ENCODE measurements around the gene ZNF804A.

ZNF804A gene

DNA sequence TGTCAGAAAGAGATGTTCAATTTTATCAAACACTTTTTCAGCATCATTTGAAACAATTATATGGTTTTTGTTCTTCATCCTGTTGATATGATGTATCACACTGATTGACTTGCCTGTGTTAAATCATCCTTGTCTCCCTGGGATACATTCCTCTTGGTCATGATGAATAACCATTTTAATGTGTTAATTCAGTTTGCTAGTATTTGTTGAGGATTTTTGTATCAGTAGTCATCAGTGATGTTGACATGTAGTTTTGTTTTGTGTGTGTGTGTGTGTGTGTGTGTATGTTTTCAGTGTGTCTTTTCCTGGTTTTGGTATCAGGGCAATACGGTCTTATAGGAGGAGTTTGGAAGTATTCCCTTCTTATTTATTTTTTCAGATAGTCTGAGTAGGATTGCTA is 325.4 kb downstream of the ZNF804A start:
- TF ChIP-seq, protein P1, sequence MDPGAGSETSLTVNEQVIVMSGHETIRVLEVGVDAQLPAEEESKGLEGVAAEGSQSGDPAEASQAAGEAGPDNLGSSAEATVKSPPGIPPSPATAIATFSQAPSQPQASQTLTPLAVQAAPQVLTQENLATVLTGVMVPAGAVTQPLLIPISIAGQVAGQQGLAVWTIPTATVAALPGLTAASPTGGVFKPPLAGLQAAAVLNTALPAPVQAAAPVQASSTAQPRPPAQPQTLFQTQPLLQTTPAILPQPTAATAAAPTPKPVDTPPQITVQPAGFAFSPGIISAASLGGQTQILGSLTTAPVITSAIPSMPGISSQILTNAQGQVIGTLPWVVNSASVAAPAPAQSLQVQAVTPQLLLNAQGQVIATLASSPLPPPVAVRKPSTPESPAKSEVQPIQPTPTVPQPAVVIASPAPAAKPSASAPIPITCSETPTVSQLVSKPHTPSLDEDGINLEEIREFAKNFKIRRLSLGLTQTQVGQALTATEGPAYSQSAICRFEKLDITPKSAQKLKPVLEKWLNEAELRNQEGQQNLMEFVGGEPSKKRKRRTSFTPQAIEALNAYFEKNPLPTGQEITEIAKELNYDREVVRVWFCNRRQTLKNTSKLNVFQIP (CRISPR knock-in tag; IDR thresholded peaks at IDR 0.05; ENCODE audit: borderline replicate concordance, low read depth) = no peak
- TF ChIP-seq CSDC2 (CRISPR knock-in tag; IDR thresholded peaks at IDR 0.05) (no peak), ISL1 (CRISPR knock-in tag; IDR thresholded peaks at IDR 0.05) (no peak), ZFP30 (CRISPR knock-in tag; IDR thresholded peaks at IDR 0.05) (no peak), ZNF70 (CRISPR knock-in tag; IDR thresholded peaks at IDR 0.05) (no peak)
- no peak for ATAC-seq

DNA sequence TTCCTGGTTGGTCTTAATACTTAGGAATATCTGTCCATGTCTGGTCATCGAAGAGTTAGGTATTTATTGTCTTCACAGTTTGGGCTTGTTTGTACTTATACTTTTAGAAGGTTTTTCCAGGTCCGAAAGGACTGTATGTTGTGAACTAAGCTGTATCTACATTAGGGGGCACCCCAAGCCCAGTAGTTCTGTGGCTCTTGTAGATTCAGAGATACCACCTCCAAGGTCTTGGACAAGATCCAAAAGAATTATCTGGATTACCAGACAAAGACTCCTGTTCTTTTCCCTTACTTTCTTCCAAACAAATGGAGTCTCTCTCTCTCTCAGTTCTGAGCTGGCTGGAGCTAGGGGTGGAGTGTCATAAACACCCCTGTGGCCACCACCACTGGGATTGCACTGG is 328.7 kb downstream of the ZNF804A start:
- no peak for ATAC-seq
- TF ChIP-seq GLIS3 (CRISPR knock-in tag; IDR thresholded peaks at IDR 0.05) (no peak), ZC3H10 (CRISPR knock-in tag; IDR thresholded peaks at IDR 0.05) (no peak), ZNF565 (CRISPR knock-in tag; conservative IDR thresholded peaks at IDR 0.05; ENCODE audit: low read depth) (no peak), OSR1 (CRISPR knock-in tag; IDR thresholded peaks at IDR 0.05) (no peak), ISL1 (CRISPR knock-in tag; IDR thresholded peaks at IDR 0.05) (no peak), RARB (CRISPR knock-in tag; IDR thresholded peaks at IDR 0.05) (no peak), TCF4 (CRISPR knock-in tag; IDR thresholded peaks at IDR 0.05; ENCODE audit: borderline replicate concordance) (no peak), SNAI2 (CRISPR knock-in tag; IDR thresholded peaks at IDR 0.05) (no peak), ARNTL (CRISPR knock-in tag; IDR thresholded peaks at IDR 0.05; ENCODE audit: borderline replicate concordance, low read depth) (no peak), PPARA (CRISPR knock-in tag; IDR thresholded peaks at IDR 0.05; ENCODE audit: borderline replicate concordance) (no peak), BACH2 (CRISPR knock-in tag; IDR thresholded peaks at IDR 0.05; ENCODE audit: borderline replicate concordance) (no peak)
- TF ChIP-seq, protein P2, sequence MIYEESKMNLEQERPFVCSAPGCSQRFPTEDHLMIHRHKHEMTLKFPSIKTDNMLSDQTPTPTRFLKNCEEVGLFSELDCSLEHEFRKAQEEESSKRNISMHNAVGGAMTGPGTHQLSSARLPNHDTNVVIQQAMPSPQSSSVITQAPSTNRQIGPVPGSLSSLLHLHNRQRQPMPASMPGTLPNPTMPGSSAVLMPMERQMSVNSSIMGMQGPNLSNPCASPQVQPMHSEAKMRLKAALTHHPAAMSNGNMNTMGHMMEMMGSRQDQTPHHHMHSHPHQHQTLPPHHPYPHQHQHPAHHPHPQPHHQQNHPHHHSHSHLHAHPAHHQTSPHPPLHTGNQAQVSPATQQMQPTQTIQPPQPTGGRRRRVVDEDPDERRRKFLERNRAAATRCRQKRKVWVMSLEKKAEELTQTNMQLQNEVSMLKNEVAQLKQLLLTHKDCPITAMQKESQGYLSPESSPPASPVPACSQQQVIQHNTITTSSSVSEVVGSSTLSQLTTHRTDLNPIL (CRISPR knock-in tag; IDR thresholded peaks at IDR 0.05; ENCODE audit: low read depth) = no peak
- TF ChIP-seq, protein P3, sequence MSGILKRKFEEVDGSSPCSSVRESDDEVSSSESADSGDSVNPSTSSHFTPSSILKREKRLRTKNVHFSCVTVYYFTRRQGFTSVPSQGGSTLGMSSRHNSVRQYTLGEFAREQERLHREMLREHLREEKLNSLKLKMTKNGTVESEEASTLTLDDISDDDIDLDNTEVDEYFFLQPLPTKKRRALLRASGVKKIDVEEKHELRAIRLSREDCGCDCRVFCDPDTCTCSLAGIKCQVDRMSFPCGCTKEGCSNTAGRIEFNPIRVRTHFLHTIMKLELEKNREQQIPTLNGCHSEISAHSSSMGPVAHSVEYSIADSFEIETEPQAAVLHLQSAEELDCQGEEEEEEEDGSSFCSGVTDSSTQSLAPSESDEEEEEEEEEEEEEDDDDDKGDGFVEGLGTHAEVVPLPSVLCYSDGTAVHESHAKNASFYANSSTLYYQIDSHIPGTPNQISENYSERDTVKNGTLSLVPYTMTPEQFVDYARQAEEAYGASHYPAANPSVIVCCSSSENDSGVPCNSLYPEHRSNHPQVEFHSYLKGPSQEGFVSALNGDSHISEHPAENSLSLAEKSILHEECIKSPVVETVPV (CRISPR knock-in tag; IDR thresholded peaks at IDR 0.05) = no peak
- TF ChIP-seq, protein P4, sequence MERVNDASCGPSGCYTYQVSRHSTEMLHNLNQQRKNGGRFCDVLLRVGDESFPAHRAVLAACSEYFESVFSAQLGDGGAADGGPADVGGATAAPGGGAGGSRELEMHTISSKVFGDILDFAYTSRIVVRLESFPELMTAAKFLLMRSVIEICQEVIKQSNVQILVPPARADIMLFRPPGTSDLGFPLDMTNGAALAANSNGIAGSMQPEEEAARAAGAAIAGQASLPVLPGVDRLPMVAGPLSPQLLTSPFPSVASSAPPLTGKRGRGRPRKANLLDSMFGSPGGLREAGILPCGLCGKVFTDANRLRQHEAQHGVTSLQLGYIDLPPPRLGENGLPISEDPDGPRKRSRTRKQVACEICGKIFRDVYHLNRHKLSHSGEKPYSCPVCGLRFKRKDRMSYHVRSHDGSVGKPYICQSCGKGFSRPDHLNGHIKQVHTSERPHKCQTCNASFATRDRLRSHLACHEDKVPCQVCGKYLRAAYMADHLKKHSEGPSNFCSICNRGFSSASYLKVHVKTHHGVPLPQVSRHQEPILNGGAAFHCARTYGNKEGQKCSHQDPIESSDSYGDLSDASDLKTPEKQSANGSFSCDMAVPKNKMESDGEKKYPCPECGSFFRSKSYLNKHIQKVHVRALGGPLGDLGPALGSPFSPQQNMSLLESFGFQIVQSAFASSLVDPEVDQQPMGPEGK (CRISPR knock-in tag; IDR thresholded peaks at IDR 0.05; ENCODE audit: borderline replicate concordance) = no peak
- TF ChIP-seq, protein P5, sequence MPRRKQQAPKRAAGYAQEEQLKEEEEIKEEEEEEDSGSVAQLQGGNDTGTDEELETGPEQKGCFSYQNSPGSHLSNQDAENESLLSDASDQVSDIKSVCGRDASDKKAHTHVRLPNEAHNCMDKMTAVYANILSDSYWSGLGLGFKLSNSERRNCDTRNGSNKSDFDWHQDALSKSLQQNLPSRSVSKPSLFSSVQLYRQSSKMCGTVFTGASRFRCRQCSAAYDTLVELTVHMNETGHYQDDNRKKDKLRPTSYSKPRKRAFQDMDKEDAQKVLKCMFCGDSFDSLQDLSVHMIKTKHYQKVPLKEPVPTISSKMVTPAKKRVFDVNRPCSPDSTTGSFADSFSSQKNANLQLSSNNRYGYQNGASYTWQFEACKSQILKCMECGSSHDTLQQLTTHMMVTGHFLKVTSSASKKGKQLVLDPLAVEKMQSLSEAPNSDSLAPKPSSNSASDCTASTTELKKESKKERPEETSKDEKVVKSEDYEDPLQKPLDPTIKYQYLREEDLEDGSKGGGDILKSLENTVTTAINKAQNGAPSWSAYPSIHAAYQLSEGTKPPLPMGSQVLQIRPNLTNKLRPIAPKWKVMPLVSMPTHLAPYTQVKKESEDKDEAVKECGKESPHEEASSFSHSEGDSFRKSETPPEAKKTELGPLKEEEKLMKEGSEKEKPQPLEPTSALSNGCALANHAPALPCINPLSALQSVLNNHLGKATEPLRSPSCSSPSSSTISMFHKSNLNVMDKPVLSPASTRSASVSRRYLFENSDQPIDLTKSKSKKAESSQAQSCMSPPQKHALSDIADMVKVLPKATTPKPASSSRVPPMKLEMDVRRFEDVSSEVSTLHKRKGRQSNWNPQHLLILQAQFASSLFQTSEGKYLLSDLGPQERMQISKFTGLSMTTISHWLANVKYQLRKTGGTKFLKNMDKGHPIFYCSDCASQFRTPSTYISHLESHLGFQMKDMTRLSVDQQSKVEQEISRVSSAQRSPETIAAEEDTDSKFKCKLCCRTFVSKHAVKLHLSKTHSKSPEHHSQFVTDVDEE (CRISPR knock-in tag; IDR thresholded peaks at IDR 0.05) = no peak

DNA sequence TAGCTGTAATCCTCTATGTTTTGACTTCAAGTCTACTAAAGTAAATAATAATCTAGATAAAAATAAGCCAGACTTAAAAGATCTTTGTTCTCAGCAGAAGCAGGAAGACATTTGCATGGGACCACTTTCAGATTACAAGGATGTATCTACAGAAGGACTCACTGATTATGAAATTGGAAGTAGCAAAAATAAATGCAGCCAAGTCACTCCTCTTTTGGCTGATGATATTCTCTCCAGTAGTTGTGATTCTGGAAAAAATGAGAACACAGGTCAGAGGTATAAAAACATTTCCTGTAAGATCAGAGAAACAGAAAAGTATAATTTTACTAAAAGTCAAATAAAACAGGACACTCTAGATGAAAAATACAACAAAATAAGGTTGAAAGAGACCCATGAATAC is 338.4 kb downstream of the ZNF804A start:
- no peak for TF ChIP-seq ESRRG (CRISPR knock-in tag; IDR thresholded peaks at IDR 0.05)
- ATAC-seq = no peak

Measured in SK-N-SH treated with all-trans-retinoic acid at 6 μM for 48 hours (cell line).